Inferior parietal cortex (tissue), 1 donor: ENCODE results near the gene EDEM2.
A peak's percentile ranks its signal among the peaks of the same experiment; 100 is the strongest.
"Not testable (repeated sequence)": the region's sequence is repeated elsewhere in the genome, so short reads cannot be mapped to it uniquely, and the experiment has no call there.

Experiments used
- DNase-seq: peaks from one replicate; pipeline ENCODE4 v3.0.0-alpha.2; 2016; ENCODE audit errors: extremely low spot score

EDEM2 gene

DNA sequence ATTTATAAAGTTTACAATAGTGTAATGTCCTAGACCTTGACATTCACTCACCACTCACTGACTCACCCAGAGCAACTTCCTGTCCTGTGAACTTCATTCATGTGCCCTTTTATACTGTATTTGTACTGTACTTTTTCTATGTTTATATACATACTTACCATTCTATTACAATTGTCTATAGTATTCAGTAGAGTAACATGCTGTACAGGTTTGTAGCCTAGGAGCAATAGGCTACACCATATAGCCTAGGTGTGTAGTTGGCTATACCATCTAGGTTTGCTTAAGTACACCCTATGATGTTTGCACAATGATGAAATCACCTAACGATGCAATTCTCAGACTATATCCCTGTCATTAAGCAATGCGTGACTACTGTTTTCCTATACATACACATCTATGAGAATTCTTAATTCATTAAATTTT, 17.5 kb downstream of the EDEM2 start:
- DNase-seq = no peak

DNA sequence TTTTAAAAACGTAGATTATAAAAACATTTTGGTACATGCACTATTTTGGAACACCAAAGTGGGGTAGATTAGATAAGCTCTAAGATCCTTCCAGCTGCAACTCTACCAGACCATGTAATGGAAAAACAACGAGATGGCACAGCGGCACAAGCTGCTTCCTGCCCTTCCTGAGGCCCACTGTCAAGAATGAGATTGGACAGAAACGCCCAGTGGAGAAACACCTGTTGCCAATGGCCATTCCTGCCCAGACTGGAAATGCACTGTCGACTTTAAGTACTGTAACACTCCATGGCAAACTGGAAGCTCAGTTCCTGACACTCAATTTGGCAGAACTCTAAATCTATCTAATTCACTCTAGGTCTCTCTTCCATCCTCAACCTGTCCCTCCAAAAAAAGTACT, 21.4 kb downstream of the EDEM2 start:
- no peak for DNase-seq

DNA sequence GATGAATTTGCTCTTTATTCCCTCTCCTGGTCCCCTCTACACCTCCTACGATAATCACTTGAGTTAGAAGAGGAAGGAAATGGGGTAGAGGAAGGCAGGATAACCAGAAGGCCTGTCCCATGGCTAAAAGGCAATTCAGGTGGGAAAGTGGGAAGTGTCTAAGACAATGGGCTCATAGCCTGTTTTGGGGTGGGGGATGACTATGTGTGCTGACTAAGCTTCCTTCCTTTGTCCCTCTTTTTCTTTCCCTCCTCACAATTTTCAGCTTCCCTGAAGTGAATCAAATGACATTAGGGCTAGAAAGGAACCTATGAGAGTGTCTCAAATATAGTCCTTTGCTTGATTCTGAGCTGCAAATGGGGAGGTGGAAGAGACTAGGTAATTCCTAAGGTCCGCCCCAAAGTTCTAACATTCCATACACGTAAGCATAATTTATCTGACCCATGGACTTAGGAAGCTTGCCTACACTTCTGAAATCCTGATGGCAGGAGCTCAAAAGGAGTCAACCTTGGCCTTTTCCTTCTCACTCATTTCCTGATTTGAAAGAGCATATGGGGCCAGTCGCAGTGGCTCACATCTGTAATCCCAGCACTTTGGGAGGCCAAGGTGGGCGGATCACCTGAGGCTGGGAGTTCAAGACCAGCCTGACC, 24.3 kb downstream of the EDEM2 start:
- DNase-seq = no peak

DNA sequence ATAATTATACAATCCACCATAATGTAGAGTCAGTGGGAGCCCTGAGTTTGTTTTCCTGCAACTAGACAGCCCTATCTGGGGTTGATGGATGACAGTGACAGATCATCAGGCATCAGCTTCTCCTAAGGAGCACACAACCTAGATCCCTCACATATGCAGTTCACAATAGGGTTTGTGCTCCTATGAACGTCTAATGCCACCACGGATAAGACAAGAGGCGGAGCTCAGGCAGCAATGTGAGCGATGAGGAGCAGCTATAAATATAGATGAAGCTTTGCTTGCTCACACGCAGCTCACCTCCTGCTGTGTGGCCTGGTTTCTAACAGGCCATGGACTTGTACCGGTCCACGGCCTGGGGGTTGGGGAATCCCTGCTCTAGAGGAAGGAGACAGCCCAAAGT, 25.9 kb downstream of the EDEM2 start:
- no peak for DNase-seq

DNA sequence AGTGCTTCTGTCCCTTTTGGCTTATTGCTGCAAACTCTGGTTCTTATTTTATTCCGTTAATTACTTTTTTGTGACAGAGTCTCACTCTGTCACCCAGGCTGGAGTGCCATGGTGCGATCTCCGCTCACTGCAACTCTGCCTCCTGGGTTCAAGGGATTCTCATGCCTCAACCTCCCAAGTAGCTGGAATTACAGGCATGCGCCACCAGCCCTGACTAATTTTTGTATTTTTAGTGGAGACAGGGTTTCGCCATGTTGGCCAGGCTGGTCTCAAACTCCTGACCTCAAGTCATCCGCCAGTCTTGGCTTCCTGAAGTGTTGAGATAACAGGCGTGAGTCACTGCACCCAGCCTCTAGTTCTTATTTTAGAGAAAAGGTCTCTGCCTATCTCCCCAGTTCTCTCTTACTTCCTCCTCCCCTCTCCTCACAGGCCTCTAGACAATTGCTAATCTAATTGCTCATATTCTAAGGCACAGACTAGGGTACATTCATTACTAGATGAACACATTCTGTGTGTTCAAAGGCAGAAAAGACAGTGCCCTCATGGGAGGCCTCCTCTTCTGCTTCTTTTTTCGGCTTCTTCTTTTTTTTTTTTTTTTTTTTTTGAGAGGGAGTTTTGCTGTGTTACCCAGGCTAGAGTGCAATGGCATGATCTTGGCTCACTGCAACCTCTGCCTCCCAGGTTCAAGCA, 27.0 kb downstream of the EDEM2 start:
- DNase-seq = peak; percentile 31

DNA sequence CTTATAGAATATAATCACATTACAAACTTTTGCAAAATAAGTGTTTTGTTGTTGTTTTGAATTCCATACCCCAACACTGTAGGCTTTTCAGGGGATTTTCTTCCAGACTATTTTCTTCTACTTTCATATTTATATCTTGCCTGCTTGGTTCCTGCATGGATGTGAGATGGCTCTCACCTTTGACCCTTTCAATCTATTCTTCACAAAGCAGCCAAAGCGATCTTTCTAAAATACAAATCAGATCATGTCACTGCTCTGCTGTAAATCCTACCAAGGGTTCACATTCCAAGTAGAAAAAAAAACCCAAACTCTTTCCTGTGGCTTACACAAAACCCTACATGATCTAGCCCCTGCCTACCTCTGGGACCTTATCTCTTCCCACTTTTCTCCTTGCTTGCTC, 29.5 kb downstream of the EDEM2 start:
- DNase-seq = no peak

DNA sequence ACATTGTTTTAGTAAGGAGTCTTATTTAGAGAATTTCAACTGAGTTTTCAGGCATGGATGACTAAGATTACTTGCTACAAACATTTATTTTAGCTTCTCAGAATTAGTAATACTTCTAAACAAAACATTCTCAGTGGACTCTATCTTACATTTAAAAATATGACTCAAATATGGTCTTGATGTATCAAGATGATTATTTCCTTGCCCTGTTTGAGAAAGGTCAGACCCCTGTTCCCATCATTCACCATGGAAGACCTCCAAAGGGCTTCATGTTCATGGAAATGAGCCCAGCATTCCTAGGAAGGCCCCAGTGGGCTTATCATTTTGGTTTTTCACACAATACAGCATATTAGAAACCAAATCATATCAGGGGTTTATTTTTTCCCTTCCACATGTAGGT, 29.9 kb downstream of the EDEM2 start:
- no peak for DNase-seq

DNA sequence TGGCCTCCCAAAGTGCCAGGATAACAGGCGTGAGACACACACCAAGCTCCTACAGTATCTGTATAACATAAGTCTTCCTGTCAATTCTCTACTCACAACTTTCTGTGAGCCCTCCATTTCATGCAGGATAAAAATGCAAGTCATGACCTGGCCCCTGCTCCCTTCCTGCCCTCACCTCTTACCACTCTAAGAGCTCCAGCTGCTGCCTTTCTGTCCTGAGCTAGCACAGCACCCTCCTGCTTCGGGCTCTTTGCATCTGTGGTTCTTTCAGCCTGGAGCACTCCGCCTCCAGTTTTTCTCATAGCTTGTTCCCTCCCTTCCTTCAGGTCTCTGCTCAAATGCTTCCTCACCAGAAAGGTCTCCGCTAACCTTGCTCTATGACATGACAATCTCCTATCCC, 30.9 kb downstream of the EDEM2 start:
- no peak for DNase-seq

DNA sequence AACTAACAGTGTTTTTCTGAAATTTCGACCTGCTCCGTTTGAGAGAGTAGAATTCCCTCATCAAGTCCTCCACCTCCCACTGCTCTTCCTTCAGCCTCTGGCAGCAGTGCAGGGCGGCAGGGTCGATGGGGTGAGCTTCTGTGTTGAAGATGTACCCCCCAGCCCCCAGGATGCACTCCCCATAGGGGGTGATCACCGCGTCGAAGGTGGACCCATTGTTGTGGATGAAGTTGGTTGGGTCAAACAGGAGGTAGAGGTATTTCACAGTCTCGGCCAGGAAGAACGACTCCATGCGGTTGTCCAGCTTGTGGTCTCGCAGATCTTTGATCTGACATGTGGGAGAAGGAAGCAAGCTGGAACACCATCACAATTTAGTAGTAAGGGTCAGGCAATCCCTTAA, 31.5 kb downstream of the EDEM2 start:
- DNase-seq = no peak

DNA sequence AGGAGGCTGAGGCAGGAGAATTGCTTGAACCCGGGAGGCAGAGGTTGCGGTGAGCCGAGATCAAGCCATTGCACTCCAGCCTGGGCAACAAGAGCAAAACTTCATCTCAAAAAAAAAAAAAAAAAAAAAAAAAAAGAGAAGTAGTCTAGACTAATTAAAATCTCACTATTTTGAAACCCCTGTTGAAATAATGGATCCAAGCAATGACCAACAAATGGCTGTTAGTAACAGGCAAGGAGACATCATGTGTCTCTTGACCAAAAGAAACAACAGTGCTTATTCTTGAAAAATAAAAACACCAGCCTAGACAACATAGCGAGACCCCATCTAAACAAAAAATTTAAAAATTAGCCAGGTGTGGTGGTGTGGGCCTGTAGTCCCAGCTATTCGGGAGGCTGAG, 34.9 kb downstream of the EDEM2 start:
- not testable (repeated sequence) for DNase-seq

DNA sequence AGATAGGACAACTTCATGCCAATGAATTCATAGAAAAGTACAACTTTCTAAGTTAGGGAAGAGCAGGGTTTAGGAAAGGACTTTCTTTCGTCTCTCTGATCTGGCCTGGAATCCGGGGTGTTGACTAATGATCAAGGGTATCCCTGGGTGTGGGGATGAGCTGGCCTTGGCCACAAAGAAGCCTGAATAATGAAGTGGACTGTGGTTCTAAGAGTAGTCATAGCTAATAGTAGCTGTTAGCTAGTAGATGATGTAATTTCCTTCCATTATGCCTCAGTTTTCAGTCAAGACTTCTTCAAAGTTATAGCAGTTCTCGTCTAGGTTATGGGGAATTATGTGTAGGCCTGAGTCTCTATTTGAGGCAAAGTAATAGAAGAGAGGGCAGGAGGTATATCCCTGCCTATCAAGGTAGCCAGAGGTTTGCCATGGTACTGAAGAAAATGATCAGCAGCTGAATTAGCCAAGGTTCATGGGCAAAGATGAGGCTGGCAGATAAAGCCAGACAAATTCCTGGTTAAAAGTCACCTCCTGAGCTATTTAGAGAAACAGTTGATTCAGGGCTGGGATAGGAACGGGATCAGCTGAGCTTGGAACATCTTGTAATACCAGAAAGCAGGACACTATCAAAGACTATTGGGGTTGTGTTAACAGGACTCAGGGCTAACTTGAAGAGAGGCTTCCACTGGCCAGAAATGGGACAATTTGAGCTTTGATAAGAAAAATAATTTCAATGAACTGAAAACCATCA, 35.8 kb downstream of the EDEM2 start:
- no peak for DNase-seq

DNA sequence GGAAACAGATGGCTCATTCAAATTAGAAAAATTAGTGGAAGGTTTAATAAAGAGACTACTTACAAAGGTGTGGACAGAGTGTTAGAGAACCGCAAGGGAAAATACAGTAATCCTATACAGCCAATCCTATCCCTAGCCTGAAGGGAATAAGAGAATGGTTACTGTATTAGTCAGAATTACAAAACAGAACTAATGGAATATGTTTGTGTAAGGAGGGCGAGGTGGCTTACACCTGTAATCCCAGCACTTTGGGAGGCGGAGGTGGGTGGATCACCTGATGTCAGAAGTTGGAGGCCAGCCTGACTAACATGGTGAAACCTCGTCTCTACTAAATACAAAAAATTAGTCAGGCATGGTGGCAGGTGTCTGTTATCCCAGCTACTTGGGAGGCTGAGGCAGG, 38.2 kb downstream of the EDEM2 start:
- no peak for DNase-seq

DNA sequence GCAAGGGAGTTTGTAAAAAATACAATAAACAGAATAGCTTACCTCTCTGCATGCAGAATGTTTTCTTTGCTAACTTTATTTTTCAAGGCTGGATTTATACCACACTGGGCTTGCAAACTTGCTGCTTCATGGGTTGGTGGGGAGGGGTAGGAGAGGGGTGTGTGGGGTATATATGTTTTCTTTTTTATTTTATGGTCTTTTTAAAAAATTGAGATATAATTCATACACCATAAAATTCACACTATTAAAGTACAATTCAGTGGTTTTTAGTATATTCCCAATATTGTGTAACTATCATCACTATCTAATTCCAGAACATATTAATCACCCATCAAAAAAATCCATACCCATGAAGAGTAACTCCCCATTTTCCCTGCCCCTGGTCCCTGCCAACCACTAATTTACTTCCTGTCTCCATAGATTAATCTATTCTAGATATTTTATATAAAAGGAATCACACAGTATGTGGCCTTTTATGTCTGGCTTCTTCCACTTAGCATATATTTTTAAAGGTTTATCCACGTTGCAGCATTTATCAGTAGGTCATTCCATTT, 40.2 kb downstream of the EDEM2 start:
- DNase-seq = no peak

DNA sequence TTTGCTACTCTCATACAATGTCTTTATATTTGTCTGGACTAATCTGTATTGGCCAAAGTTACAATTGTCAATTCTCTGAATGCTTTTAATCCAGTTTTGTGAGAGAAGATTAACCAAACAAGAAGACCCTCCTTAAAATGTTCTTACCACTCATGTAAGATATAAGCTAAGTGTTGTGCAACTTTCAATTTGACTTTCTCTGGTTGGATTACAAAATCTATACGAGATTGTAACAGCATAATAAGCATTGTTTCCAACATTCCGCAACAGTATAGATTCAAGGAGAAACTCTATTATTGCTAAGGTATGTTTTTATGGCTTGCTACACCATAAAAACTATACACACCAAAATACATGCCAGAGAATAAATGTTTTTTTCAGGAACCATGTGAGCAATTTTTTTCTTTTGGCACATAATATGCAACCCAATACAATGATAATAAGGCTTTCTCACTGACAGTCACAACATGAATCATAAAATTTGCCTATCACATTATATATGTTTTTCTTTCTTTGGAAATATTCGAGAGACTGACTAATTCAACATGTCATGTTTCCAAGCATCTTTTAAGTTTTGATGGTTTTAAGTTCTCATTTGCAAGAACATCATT, 42.3 kb downstream of the EDEM2 start:
- no peak for DNase-seq

DNA sequence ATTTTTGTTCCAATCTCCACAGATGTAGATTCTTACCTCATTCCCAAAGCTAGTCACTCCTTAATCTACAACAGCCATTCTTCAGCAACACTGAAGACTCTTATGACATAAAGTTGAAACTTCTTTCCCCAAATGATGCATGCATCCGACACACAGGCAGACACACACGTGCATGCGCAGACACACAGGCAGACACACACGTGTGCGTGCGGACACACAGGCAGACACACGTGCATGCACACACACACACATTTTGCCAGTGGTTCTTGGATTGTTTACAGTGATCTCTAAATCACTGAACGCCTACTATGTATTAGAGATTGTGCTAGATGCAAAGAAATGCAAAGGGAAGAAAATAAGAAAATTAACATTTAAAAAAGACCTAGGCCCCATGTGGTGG, 45.5 kb downstream of the EDEM2 start:
- DNase-seq = no peak

DNA sequence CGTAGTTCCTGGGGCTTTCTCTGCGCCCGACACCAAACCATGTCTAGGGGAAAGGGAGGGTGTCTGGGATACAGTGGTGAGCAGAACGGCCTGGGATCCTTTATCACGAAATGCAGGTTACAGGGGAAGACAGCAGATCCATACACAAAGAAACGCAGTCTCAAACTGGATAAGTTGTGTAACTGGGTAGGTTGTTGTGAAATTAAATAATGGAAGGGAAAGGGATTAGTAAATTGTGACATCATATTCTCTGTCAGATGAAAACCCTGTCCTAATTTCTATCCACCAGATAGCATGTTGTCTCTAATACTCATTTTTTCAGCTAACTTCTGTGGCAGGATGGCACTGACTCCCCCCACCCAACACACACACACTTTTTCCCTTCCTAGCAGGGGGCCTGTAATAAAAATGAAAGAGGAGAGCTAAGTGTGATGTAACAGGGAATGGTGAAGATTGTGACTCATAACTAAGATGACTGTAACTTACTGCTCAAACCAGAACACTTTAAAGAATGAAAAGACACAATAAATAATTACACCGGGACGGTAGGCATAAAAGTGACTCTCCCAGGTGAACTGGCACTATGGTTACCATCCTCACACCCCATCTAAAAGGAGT, 53.8 kb downstream of the EDEM2 start:
- DNase-seq = no peak

DNA sequence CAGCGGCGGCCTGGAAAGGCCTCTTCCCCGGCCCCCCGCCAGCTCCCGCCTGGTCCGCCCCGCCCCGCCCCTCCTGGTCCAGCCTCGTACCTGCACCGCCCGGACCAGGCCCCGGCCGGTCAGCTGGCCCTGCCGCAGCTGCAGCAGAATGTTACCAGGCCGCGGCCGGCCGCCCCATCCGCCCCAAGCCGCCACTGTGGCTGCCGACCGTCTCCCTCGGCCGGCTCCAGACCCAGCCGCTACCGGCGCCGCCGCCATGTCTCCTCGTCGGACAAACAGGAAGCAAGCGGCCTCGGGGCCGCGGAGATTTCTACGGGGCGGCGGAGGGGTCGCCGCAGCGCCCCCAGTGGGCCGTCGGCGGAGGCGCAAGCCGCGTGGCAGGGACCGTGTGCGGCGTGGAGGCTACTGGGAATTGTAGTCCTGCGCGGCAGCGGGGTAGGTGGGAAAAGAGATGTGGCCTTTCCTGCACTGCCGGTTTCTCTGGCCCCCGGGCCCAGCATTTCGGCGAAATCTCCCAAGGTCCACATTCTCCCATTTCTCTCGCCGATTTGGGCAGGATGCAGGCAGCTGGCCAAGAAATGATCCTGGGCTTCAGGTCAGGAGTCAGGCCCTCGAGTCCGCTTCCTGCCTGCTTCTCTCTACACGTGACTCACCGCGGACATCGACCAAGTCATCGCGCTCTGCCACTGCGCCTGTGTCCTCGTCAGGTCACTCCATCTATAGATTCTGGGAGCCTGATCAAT, 54.4 kb downstream of the EDEM2 start, which contains the start of gene TRPC4AP:
TSS of gene TRPC4AP (minus strand) at position 284 of the 743 bp plus-strand sequence. CDS start at position 258, 26 bp downstream.
- peak; percentile 93 for DNase-seq

DNA sequence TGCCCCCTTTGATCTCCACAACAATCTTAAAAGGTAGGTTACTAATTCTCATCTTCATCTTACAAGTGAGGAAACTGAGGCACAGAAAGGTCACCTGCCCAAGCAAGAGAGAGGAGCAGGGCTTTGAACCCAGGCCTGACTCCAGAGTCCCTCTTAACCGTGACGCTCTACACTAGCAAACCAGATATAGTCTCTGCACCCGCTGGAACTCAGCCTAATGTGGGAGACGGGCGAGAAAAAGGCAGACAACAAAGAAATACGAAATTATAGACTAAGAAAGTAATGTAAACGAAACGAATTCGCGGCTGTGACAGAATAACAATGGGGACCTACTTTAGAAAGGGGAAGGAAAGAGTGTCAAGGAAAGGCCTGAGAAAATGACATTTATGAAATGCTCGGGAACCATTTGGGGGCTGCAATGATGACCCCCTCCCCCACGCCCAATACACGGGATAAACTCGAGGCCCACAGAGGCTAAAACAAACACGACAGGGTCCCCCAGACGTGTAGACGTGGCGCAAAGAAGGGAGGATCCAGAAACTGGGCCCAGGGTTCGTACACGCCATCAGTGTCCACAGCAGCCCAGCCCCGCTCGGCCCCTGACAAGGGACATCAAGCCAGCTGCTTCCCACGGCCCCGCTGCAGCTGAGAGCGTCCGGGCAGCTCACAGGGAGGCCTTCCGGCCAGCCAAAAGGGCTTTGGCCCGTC, 55.2 kb downstream of the EDEM2 start:
- DNase-seq = peak; percentile 26

DNA sequence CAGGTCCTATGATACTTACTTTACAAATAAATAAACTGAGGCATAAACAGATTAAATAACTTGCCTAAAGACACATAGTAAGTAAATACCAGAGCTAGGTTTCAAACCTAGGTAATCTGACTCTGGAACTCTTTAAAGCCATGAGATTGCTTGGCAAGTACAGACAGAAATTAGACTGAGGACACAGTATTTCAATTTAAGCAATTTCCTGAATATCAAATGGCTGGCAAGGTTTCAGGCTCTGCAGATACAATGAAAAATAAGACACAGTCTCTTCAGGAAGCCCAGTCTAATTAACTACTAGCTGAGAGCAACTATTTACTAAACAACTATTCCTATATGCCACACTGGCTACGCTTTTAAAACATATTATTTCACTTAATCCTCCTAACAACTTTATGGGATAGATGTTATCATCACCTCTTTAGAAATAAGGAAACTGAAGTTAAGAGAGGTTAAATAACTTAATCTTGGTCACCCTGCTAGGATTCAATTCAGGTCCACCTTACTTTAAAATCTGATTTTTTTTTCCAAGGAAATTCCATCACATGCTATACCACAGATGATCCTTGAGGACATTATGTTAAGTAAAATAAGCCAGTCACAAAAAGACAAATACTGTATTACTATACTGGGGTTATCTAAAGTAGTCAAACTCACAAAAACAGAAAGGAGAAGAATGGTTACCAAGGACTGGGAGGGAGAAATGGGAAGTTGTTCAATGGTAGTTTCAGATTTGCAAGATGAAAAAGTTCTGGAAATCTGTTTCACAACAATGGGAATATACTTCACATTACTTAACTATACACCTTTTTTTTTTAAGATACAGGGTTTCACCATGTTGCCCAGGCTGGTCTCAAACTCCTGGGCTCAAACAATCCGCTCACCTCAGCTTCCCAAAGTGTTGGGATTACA, 58.6 kb downstream of the EDEM2 start:
- DNase-seq = no peak
